Measurements from ENCODE around the gene EML6.
"Not testable (repeated sequence)": the region's sequence is repeated elsewhere in the genome, so short reads cannot be mapped to it uniquely, and the experiment has no call there.

The EML6 gene

GRCh38 chr2:54866179-54866578 lies 142.7 kb downstream of the EML6 start:
- Mint-ChIP-seq H3K4me1 (peaks cover 12 to 15% of the 10 kb centered on the region in 2 donors), H3K27ac (no peak overlapping the region), H3K4me3 (no peak overlapping the region), H3K36me3 (no peaks in the 10 kb centered on the region), H3K27me3 (no peaks in the 10 kb centered on the region), H3K9me3 (no peaks in the 10 kb centered on the region)
- DNase-seq (no peak), ATAC-seq (replicated peaks) (no peak)

- Mint-ChIP-seq H3K4me1 (peaks cover 12 to 15% of the 10 kb centered on the region in 2 donors), H3K9me3 (no peaks in the 10 kb centered on the region), H3K27ac (peak overlapping the region; percentile 92), H3K36me3 (no peaks in the 10 kb centered on the region), H3K4me3 (peak overlapping the region; percentile 43 to 63), H3K27me3 (no peaks in the 10 kb centered on the region)
- peak; percentile 89 to 90 for ATAC-seq (replicated peaks)
- peak; percentile 44 for DNase-seq
Observed at GRCh38 chr2:54866868-54867267, 143.4 kb downstream of the EML6 start.

GRCh38 chr2:54867457-54867856 lies 144.0 kb downstream of the EML6 start:
- Mint-ChIP-seq H3K27ac (peak overlapping the region; percentile 92), H3K4me1 (peaks cover 12 to 15% of the 10 kb centered on the region in 2 donors), H3K27me3 (no peaks in the 10 kb centered on the region), H3K4me3 (peak overlapping the region in 1 of 2 donors; percentile 2), H3K36me3 (no peaks in the 10 kb centered on the region), H3K9me3 (no peaks in the 10 kb centered on the region)
- DNase-seq: peak; percentile 26
- peak; percentile 81 to 86 for ATAC-seq (replicated peaks)

GRCh38 chr2:54871457-54872107 lies 148.1 kb downstream of the EML6 start:
- ATAC-seq (replicated peaks): no peak
- Mint-ChIP-seq H3K27ac (no peak overlapping the region), H3K4me1 (peaks cover 12 to 14% of the 10 kb centered on the region in 2 donors)

GRCh38 chr2:54872780-54873179 lies 149.3 kb downstream of the EML6 start:
- ATAC-seq (replicated peaks) (no peak), DNase-seq (no peak)
- no peaks in the 10 kb centered on the region for H3K36me3 Mint-ChIP-seq
- no peaks in the 10 kb centered on the region for H3K27me3 Mint-ChIP-seq
- H3K4me1 Mint-ChIP-seq: peaks cover 1 to 2% of the 10 kb centered on the region in 2 donors
- no peaks in the 10 kb centered on the region for H3K9me3 Mint-ChIP-seq
- no peak overlapping the region for H3K4me3 Mint-ChIP-seq
- peak overlapping the region; percentile 53 for H3K27ac Mint-ChIP-seq

More at GRCh38 chr2:54871457-54872107, 148.1 kb downstream of the EML6 start:
- Mint-ChIP-seq H3K27me3 (no peaks in the 10 kb centered on the region), H3K4me3 (no peak overlapping the region), H3K36me3 (no peaks in the 10 kb centered on the region), H3K9me3 (no peaks in the 10 kb centered on the region)
- DNase-seq: no peak

GRCh38 chr2:54873236-54873635 lies 149.8 kb downstream of the EML6 start:
- not testable (repeated sequence) for H3K4me3 Mint-ChIP-seq; H3K27me3 Mint-ChIP-seq; H3K36me3 Mint-ChIP-seq; ATAC-seq (replicated peaks); H3K4me1 Mint-ChIP-seq; H3K9me3 Mint-ChIP-seq; DNase-seq; H3K27ac Mint-ChIP-seq

- no peaks in the 10 kb centered on the region for H3K9me3 Mint-ChIP-seq
- ATAC-seq (replicated peaks): no peak
- no peak for DNase-seq
- H3K27me3 Mint-ChIP-seq: peaks cover 0 to 5% of the 10 kb centered on the region in 2 donors
- no peak overlapping the region for H3K4me3 Mint-ChIP-seq
- no peaks in the 10 kb centered on the region for H3K4me1 Mint-ChIP-seq
- no peak overlapping the region for H3K27ac Mint-ChIP-seq
- peaks cover 0 to 2% of the 10 kb centered on the region in 2 donors for H3K36me3 Mint-ChIP-seq
Observed at GRCh38 chr2:54876764-54877163, 153.3 kb downstream of the EML6 start.

- H3K4me1 Mint-ChIP-seq: no peaks in the 10 kb centered on the region
- H3K4me3 Mint-ChIP-seq: no peak overlapping the region
- no peaks in the 10 kb centered on the region for H3K9me3 Mint-ChIP-seq
- H3K36me3 Mint-ChIP-seq: peaks cover 0 to 2% of the 10 kb centered on the region in 2 donors
- no peak for ATAC-seq (replicated peaks)
- peaks cover 0 to 5% of the 10 kb centered on the region in 2 donors for H3K27me3 Mint-ChIP-seq
- H3K27ac Mint-ChIP-seq: no peak overlapping the region
- DNase-seq: no peak
Observed at GRCh38 chr2:54878182-54878581, 154.7 kb downstream of the EML6 start.

- DNase-seq (no peak), ATAC-seq (replicated peaks) (no peak)
- Mint-ChIP-seq H3K36me3 (peaks cover 0 to 2% of the 10 kb centered on the region in 2 donors), H3K4me1 (no peaks in the 10 kb centered on the region), H3K9me3 (no peaks in the 10 kb centered on the region), H3K27ac (no peak overlapping the region), H3K4me3 (no peak overlapping the region), H3K27me3 (peaks cover 0 to 5% of the 10 kb centered on the region in 2 donors)
Observed at GRCh38 chr2:54879032-54879431, 155.6 kb downstream of the EML6 start.

- Mint-ChIP-seq H3K27ac (no peak overlapping the region), H3K36me3 (peaks cover 0 to 2% of the 10 kb centered on the region in 2 donors), H3K4me1 (no peaks in the 10 kb centered on the region), H3K4me3 (no peak overlapping the region), H3K27me3 (peaks cover 0 to 5% of the 10 kb centered on the region in 2 donors), H3K9me3 (no peaks in the 10 kb centered on the region)
- DNase-seq (no peak), ATAC-seq (replicated peaks) (no peak)
Observed at GRCh38 chr2:54879598-54880332, 156.3 kb downstream of the EML6 start.

GRCh38 chr2:54880428-54880827 lies 157.0 kb downstream of the EML6 start:
- H3K9me3 Mint-ChIP-seq: no peaks in the 10 kb centered on the region
- no peaks in the 10 kb centered on the region for H3K4me1 Mint-ChIP-seq
- no peak overlapping the region for H3K4me3 Mint-ChIP-seq
- ATAC-seq (replicated peaks) (no peak), DNase-seq (no peak)
- H3K36me3 Mint-ChIP-seq: peaks cover 0 to 2% of the 10 kb centered on the region in 2 donors
- no peak overlapping the region for H3K27ac Mint-ChIP-seq
- H3K27me3 Mint-ChIP-seq: peaks cover 0 to 5% of the 10 kb centered on the region in 2 donors

- DNase-seq (no peak), ATAC-seq (replicated peaks) (peak; percentile 31 to 43)
- no peaks in the 10 kb centered on the region for H3K4me1 Mint-ChIP-seq
- peaks cover 0 to 2% of the 10 kb centered on the region in 2 donors for H3K36me3 Mint-ChIP-seq
- H3K27ac Mint-ChIP-seq: no peak overlapping the region
- no peaks in the 10 kb centered on the region for H3K9me3 Mint-ChIP-seq
- no peak overlapping the region for H3K4me3 Mint-ChIP-seq
- H3K27me3 Mint-ChIP-seq: peaks cover 0 to 5% of the 10 kb centered on the region in 2 donors
Observed at GRCh38 chr2:54881759-54882158, 158.3 kb downstream of the EML6 start.

- DNase-seq (no peak), ATAC-seq (replicated peaks) (no peak)
- H3K27me3 Mint-ChIP-seq: no peaks in the 10 kb centered on the region
- H3K27ac Mint-ChIP-seq: no peak overlapping the region
- H3K9me3 Mint-ChIP-seq: no peaks in the 10 kb centered on the region
- no peaks in the 10 kb centered on the region for H3K36me3 Mint-ChIP-seq
- no peaks in the 10 kb centered on the region for H3K4me1 Mint-ChIP-seq
- no peak overlapping the region for H3K4me3 Mint-ChIP-seq
Observed at GRCh38 chr2:54885891-54886290, 162.4 kb downstream of the EML6 start.

- Mint-ChIP-seq H3K27ac (no peak overlapping the region), H3K4me1 (no peaks in the 10 kb centered on the region), H3K4me3 (no peak overlapping the region), H3K36me3 (no peaks in the 10 kb centered on the region), H3K27me3 (no peaks in the 10 kb centered on the region), H3K9me3 (no peaks in the 10 kb centered on the region)
- no peak for DNase-seq
- ATAC-seq (replicated peaks): no peak
Observed at GRCh38 chr2:54887850-54888545, 164.5 kb downstream of the EML6 start.

Data from stimulated activated naive B cell treated with anti-CD40 and anti-IgM and Interleukin-4, amounts not matched to agents 10 μg/mL and 1 μg/mL and 100 μg/mL, for 72 hours (primary cell).